HTERT RPE-1 (cell line): Measurements from ENCODE around the gene SMARCB1.

Experiments
- in situ Hi-C: fragments of 300-500 bp; cut with MboI; formaldehyde crosslinking; loops from 4 replicates; pipeline ENCODE4 v1.14.3; 2020; ENCODE audit warnings: low sequenced_read_pairs

The SMARCB1 gene

DNA sequence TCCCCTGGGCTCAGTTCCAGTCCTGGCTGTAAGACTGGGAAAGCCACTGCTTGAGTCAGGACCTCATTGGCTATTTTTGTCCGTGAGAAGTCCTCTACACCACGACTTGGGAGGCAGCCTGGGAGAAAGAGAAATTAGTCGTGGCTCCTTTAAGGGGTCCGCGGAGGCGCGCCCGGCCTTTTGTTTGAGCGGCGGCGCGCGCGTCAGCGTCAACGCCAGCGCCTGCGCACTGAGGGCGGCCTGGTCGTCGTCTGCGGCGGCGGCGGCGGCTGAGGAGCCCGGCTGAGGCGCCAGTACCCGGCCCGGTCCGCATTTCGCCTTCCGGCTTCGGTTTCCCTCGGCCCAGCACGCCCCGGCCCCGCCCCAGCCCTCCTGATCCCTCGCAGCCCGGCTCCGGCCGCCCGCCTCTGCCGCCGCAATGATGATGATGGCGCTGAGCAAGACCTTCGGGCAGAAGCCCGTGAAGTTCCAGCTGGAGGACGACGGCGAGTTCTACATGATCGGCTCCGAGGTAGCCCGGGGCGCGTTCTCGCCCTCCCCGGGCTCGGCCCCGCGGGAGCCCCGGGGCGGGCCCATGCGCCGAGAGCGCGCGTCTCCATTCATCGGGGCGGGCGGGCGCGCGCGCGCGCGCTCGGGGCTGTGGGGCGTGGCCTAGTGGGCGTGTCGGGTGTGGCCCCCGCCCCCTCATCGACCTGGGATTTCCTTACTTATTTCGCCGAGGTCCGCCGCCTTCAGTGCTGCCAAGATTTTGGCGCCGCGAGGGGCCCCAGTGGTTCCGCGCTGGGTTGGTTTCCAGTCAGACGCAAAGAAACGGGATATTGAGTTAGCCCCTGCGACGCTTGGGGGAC, at the start of gene SMARCB1:
SMARCB1 (plus strand) TSS at position 215 of the 848 bp plus-strand sequence; CDS start at position 419, 204 bp downstream.
- in situ Hi-C loops, result no loop called here

- in situ Hi-C loops, result no loop called here
Observed at GRCh38 chr22:23737696-23738095, 49.1 kb upstream of the SMARCB1 start.

DNA sequence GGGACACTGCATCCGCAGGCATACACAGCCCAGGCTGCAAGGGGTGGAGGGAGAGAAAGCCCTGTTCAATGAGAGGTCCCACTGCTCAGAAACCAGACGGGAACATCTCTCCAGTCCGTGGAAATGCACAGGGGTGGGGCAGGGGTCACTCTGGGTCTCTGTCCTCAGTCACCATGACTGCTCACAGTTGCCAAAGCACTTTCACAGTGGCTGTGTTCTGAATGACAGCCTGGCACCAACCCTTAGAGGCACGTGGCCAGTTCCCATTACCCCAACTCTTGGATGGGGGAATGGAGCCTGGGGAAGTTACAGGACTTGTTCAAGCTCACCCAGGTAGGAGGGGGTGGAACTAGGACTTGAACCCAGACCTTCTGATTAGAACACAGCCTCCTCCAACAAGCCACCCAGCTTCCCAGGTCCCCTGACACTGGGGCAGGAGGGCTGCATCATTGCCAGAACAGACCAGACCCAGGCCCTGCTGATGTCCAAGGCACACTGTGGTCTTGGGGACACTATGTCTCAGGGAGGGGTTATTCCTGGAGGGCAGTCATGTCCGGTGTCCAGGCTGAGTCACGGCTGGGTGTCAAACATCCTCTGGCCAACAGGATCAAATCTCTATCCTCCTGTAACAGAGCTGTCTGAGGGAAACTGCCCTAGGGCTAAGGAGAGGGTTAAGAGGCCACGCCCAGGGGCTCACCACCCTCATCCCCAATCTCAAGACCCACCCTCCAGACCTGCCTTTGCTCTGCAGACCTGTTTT, 44.1 kb upstream of the SMARCB1 start:
- in situ Hi-C loops, result no loop called here

- in situ Hi-C loops, result no loop called here
Observed at GRCh38 chr22:23743303-23743705, 43.5 kb upstream of the SMARCB1 start.

DNA sequence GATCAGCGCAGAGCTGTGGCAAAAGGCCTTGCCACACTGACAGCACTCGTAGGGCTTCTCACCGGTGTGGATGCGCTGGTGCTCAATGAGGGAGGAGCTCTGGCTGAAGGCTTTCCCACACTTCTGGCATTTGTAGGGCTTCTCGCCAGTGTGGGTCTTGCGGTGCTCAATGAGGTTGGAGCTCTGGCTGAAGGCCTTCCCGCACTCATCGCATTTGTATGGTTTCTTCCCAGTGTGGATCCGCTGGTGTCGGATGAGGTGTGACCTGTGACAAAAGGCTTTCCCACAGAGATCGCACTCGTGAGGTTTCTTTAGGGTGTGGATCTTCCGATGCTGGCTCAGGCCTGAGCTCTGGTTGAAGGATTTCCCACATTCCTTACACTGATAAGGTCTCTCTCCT, 42.8 kb upstream of the SMARCB1 start:
- in situ Hi-C loops, result no loop called here

DNA sequence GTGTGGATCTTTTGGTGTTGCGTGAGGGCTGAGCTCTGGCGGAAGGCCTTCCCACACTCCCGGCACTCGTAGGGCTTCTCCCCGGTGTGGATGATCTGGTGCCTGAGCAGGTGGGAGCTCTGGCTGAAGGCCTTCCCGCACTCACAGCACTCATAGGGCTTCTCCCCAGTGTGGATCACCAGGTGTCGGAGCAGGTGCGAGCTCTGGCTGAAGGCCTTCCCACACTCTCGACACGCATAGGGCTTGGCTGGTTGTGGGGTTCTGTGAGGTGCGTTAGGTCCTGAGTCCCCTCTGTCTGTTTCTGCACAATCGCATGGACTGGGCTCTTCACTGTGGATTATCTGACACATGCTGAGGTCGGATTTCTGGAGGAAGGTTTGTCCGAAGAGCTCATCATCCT, 42.3 kb upstream of the SMARCB1 start:
- in situ Hi-C loops, result no loop called here

DNA sequence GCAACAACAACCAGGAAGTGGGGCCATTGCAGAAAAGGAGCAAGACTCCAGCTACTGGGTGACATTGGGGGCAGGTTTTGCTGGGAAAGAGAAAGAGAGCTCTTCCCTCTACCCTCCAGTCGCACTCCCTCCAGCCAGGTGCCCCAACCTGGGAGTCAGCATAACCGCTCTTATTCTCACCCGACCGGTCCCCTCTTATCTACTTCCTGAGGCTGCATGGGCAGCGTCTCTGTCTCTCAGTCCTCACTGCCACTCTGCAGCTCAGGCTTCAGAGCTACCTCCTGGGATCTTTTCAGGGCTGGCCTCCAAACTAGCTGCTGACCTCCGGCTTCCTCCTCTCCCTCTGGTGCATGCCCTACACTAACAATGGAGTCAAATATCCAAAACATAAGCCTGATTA, 41.0 kb upstream of the SMARCB1 start:
- in situ Hi-C loops, result no loop called here

DNA sequence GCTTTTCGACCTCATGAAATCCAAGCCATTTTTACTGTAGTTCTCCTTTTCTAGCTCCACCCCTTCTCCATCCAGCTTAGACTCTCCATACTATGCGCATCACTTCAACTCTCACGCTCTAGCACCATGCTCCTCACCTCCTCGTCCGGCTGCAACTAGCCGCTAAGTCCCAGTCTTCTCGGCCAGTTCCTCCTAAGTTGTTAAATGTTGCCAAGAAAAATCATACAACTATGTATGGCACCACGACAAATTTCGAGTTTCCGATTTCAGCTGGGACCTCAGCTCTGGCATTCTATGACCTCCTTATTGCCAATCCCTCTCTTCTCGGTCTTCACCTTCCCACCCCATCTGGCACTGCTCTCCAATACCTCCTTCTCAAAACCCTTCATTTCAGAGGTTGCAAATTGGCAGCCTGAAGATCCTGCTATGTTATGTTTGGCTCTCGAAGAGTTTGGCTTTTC, 36.9 kb upstream of the SMARCB1 start:
- in situ Hi-C loops, result no loop called here

DNA sequence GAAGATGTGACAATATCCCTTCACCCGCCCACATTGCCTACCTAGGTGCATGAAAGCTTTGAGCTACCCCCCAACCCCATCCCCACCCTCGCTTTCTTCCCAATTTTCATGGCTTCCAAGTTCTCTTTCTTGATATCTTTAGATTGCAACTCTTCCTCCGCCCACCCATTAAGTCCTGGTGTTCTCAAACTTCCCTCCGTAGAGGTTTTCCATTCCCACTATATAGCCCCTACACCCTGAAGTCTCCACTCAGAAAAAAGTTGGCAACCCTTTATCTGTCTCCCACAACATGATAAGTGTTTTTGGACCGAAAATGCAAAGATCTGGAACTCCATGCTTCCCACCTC, 36.4 kb upstream of the SMARCB1 start:
- in situ Hi-C loops, result no loop called here

- in situ Hi-C loops, result no loop called here
Observed at GRCh38 chr22:23750714-23751440, 35.9 kb upstream of the SMARCB1 start, which contains the start of gene ZNF70. Gene ZNF70, minus strand, starts transcription at chr22:23751112. Its CDS starts 5,972 bp downstream, at chr22:23745140.

- in situ Hi-C loops, result no loop called here
Observed at GRCh38 chr22:23751441-23751996, 35.2 kb upstream of the SMARCB1 start.

DNA sequence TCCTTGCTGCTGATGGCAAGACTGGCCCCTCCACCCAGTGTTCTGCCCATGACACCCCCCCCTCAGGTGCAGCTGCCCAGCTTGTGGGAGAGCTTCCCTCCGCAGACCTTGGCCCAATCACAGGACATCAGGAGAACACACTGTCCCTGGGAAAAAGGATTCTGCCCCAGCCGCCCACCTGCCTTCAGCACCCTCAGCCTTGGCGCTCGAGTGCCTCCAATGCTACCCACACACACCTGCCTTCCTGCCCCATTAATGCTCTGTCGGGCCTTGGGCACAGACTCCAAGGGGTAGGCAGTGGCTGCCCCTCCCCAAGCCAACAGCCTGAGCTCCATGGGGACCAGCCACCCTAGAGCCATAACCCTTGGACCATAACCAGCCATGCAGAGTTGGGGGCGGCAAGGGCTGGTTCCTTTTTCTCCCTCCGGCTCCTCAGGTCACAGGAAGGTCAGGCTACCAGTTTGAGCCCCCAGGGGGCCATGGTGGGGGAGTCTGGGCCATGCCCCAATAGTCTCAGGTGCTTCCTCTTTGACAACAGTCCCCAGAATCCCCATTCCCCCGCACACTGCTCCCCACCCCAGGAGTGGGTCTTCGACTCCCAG, 34.6 kb upstream of the SMARCB1 start:
- in situ Hi-C loops, result no loop called here

- in situ Hi-C loops, result no loop called here
Observed at GRCh38 chr22:23752750-23753149, 34.0 kb upstream of the SMARCB1 start.

GRCh38 chr22:23753385-23753784, 33.4 kb upstream of the SMARCB1 start:
- in situ Hi-C loops, result no loop called here

GRCh38 chr22:23754220-23754919, 32.4 kb upstream of the SMARCB1 start, which contains the start of gene VPREB3:
Gene VPREB3, minus strand, starts transcription at chr22:23754425. Its CDS starts 62 bp downstream, at chr22:23754363.
- in situ Hi-C loops, result no loop called here

- in situ Hi-C loops, result no loop called here
Observed at GRCh38 chr22:23754980-23755636, 31.7 kb upstream of the SMARCB1 start.

DNA sequence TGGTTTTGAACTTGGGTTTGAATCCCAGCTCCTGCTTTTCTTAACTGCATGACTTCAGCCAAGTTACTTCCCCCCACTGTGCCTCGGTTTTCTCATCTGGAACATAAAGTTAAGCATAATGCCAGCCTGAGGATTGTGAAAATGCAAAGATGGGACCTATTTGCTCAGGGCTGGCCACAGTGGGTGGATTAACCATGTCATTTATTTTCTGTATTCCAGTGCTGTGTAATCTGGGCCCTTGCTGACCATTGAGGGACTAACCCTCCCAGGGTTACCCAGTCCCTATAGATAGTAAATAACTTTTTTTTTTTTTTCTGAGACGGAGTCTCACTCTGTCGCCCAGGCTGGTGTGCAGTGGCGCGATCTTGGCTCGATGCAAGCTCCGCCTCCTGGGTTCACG, 31.1 kb upstream of the SMARCB1 start:
- in situ Hi-C loops, result no loop called here

- in situ Hi-C loops, result no loop called here
Observed at GRCh38 chr22:23756891-23757290, 29.9 kb upstream of the SMARCB1 start.

- in situ Hi-C loops, result no loop called here
Observed at GRCh38 chr22:23759566-23759965, 27.2 kb upstream of the SMARCB1 start.
